Smooth muscle cell (in vitro differentiated cells): ENCODE results near the gene HYPK. TPM values are rescaled to one million over a fixed set of nuclear protein-coding genes. Genes with fewer than 3 reads are reported as not detected.
"Not testable (repeated sequence)": the region's sequence is repeated elsewhere in the genome, so short reads cannot be mapped to it uniquely, and the experiment has no call there.

Experiments used
- DNase-seq: peaks from one replicate; lab custom pipeline; 2025; ENCODE audit not compliant: unreplicated experiment; lab: John Stamatoyannopoulos, UW
- H2AFZ ChIP-seq: fragments of 200-600 bp; sonication (generic); 2 replicates; pipeline ENCODE4 v1.6.0; 2016; ENCODE audit warnings: antibody characterized with exemption, low read depth, mild to moderate bottlenecking
- H3F3A ChIP-seq: fragments of 200-600 bp; sonication (generic); 2 replicates; pipeline ENCODE4 v1.6.0; 2017; ENCODE audit warnings: antibody characterized with exemption, low read depth
- H3K27ac ChIP-seq: fragments of 200-600 bp; sonication (generic); 2 replicates; pipeline ENCODE4 v1.5.1; 2016; ENCODE audit warnings: low read depth, mild to moderate bottlenecking
- H3K27me3 ChIP-seq: fragments of 200-600 bp; sonication (generic); 2 replicates; pipeline ENCODE4 v1.6.1; 2016; ENCODE audit warnings: low read depth, mild to moderate bottlenecking
- H3K36me3 ChIP-seq: fragments of 200-600 bp; sonication (generic); 2 replicates; pipeline ENCODE4 v1.5.1; 2016; ENCODE audit warnings: low read depth
- H3K4me1 ChIP-seq: fragments of 200-600 bp; sonication (generic); 2 replicates; pipeline ENCODE4 v1.5.1; 2016; ENCODE audit warnings: low read depth
- H3K4me2 ChIP-seq: fragments of 200-600 bp; sonication (generic); 2 replicates; pipeline ENCODE4 v1.6.0; 2016; ENCODE audit warnings: mild to moderate bottlenecking
- H3K4me3 ChIP-seq: fragments of 200-600 bp; sonication (generic); 2 replicates; pipeline ENCODE4 v1.5.1; 2016; ENCODE audit warnings: mild to moderate bottlenecking
- H3K79me2 ChIP-seq: fragments of 200-600 bp; sonication (generic); 2 replicates; pipeline ENCODE4 v1.6.0; 2016; ENCODE audit warnings: low read depth, mild to moderate bottlenecking
- H3K9ac ChIP-seq: fragments of 200-600 bp; sonication (generic); 2 replicates; pipeline ENCODE4 v1.6.0; 2016; ENCODE audit warnings: low read depth
- H3K9me3 ChIP-seq: fragments of 200-600 bp; sonication (generic); replicated peaks from 2 replicates; pipeline ENCODE4 v1.5.1; 2016; ENCODE audit warnings: low read depth
- H4K20me1 ChIP-seq: fragments of 200-600 bp; sonication (generic); 2 replicates; pipeline ENCODE4 v1.6.0; 2016; ENCODE audit warnings: low read depth
- CTCF ChIP-seq: fragments of 200-600 bp; sonication (generic); IDR thresholded peaks from 2 replicates; pipeline ENCODE4 v1.5.1; 2017; ENCODE audit warnings: borderline replicate concordance, mild to moderate bottlenecking, antibody characterized with exemption; ENCODE audit not compliant: insufficient read depth, poor library complexity, severe bottlenecking
- WGBS: methylation state at CpG from one replicate; pipeline ENCODE4 v1.1.7; 2016; ENCODE audit warnings: low lambda C conversion rate; 5-methylcytosine and 5-hydroxymethylcytosine counted together
- polyA plus RNA-seq: library from polyadenylated mRNA; unstranded; fragments of >200 nt; fragmentation: Nextera tagmentation; extraction: Ambion mirVana; gene quantifications from 2 replicates; pipeline ENCODE4 v1.2.1, GENCODE V29; 2016
- total RNA-seq: library from RNA; depleted of rRNA; stranded (reverse); fragments of >200 nt; gene quantifications from 2 replicates; pipeline ENCODE4 v1.2.3, GENCODE V29; 2014

The HYPK gene
- total and polyA plus RNA-seq, 2 experiments from 2014 or later = 7.3 to 14.7 TPM

- no peaks in the 10 kb centered on the region for H3K27me3 ChIP-seq
- no peak overlapping the region for H3K4me2 ChIP-seq
- H3K79me2 ChIP-seq = peaks cover 44% of the 10 kb centered on the region
- no peak overlapping the region for H3K4me3 ChIP-seq
- H3K9ac ChIP-seq = no peak overlapping the region
- H3K4me1 ChIP-seq = peaks cover 35% of the 10 kb centered on the region
- H3K27ac ChIP-seq = peak overlapping the region; percentile 97
- DNase-seq = no peak
- peaks cover 58% of the 10 kb centered on the region for H4K20me1 ChIP-seq
- H3K36me3 ChIP-seq = no peaks in the 10 kb centered on the region
- no peaks in the 10 kb centered on the region for H3K9me3 ChIP-seq
- peaks cover 53% of the 10 kb centered on the region for H3F3A ChIP-seq
- no peak for TF ChIP-seq CTCF
- H2AFZ ChIP-seq = no peak overlapping the region
Measured at GRCh38 chr15:43795997-43796396, 4.4 kb upstream of the HYPK start.

GRCh38 chr15:43796566-43796965, 3.8 kb upstream of the HYPK start:
- DNase-seq = no peak
- peak overlapping the region; percentile 6 for H3K27ac ChIP-seq
- H3K4me1 ChIP-seq = peaks cover 39% of the 10 kb centered on the region
- peaks cover 55% of the 10 kb centered on the region for H3F3A ChIP-seq
- H2AFZ ChIP-seq = no peak overlapping the region
- H3K4me2 ChIP-seq = no peak overlapping the region
- H4K20me1 ChIP-seq = peaks cover 58% of the 10 kb centered on the region
- no peak overlapping the region for H3K9ac ChIP-seq
- no peaks in the 10 kb centered on the region for H3K36me3 ChIP-seq
- TF ChIP-seq CTCF = no peak
- peaks cover 49% of the 10 kb centered on the region for H3K79me2 ChIP-seq
- no peak overlapping the region for H3K4me3 ChIP-seq
- 96% methylated on average over 3 of the region's 3 CpGs for WGBS
- H3K9me3 ChIP-seq = no peaks in the 10 kb centered on the region
- no peaks in the 10 kb centered on the region for H3K27me3 ChIP-seq

GRCh38 chr15:43799209-43799944, 1.0 kb upstream of the HYPK start:
- no peaks in the 10 kb centered on the region for H3K9me3 ChIP-seq
- peaks cover 33% of the 10 kb centered on the region for H3K79me2 ChIP-seq
- no peak overlapping the region for H3K4me2 ChIP-seq
- H3K36me3 ChIP-seq = peaks cover 4% of the 10 kb centered on the region
- no peak for TF ChIP-seq CTCF
- H2AFZ ChIP-seq = no peak overlapping the region
- no peak for DNase-seq
- no peaks in the 10 kb centered on the region for H3K27me3 ChIP-seq
- peaks cover 40% of the 10 kb centered on the region for H4K20me1 ChIP-seq
- 91% methylated on average over 16 of the region's 16 CpGs for WGBS
- H3K4me1 ChIP-seq = peaks cover 26% of the 10 kb centered on the region
- H3K27ac ChIP-seq = peak overlapping the region; percentile 43
- H3K4me3 ChIP-seq = no peak overlapping the region
- peaks cover 58% of the 10 kb centered on the region for H3F3A ChIP-seq
- H3K9ac ChIP-seq = no peak overlapping the region

GRCh38 chr15:43799945-43800285, 484 bp upstream of the HYPK start, which contains the start of gene SERINC4:
SERINC4 (minus strand) TSS chr15:43800220; CDS start chr15:43799986, 234 bp downstream.
- Histone ChIP-seq H3K27ac (peak within 1 kb of the TSS; percentile 43), H3K36me3 (peaks cover 7% of the 10 kb centered on the region), H3K9me3 (no peaks in the 10 kb centered on the region), H3K27me3 (no peaks in the 10 kb centered on the region), H3F3A (peaks cover 55% of the 10 kb centered on the region), H4K20me1 (peaks cover 35% of the 10 kb centered on the region), H3K4me1 (peaks cover 21% of the 10 kb centered on the region), H2AFZ (no peak within 1 kb of the TSS), H3K4me3 (peak within 1 kb of the TSS; percentile 88), H3K79me2 (peaks cover 27% of the 10 kb centered on the region), H3K4me2 (peak within 1 kb of the TSS; percentile 92), H3K9ac (peak within 1 kb of the TSS; percentile 86)
- WGBS = 97% methylated on average over 8 of the region's 8 CpGs
- DNase-seq = no peak
- TF ChIP-seq CTCF = no peak

- H2AFZ ChIP-seq, H3K4me2 ChIP-seq, H3K9ac ChIP-seq, H3K27me3 ChIP-seq, H3K4me3 ChIP-seq, DNase-seq, H3K9me3 ChIP-seq, H3K27ac ChIP-seq, H4K20me1 ChIP-seq: not testable (repeated sequence)
- H3K36me3 ChIP-seq = peaks cover 11% of the 10 kb centered on the region
- 98% methylated on average over 7 of the region's 7 CpGs for WGBS
- H3F3A ChIP-seq = peaks cover 37% of the 10 kb centered on the region
- H3K4me1 ChIP-seq = peaks cover 15% of the 10 kb centered on the region
- peaks cover 17% of the 10 kb centered on the region for H3K79me2 ChIP-seq
Measured at GRCh38 chr15:43802676-43803075, 2.3 kb downstream of the HYPK start.
